Left renal pelvis (tissue), 4 donors: ENCODE results near the gene ADPRHL1. TPM values are rescaled to one million over a fixed set of nuclear protein-coding genes. Genes with fewer than 3 reads are reported as not detected.
"Not testable (repeated sequence)": the region's sequence is repeated elsewhere in the genome, so short reads cannot be mapped to it uniquely, and the experiment has no call there.

Experiments
- DNase-seq, 4 donors: peaks; one replicate each; pipeline ENCODE4 v3.0.0-alpha.2; 2013; ENCODE audit warnings: low read depth in 4 of 4, low spot score in 3 of 4
- polyA plus RNA-seq, 4 donors: library from polyadenylated mRNA; unstranded; fragments of 120-200 nt; gene quantifications; one replicate each; pipeline ENCODE4 v1.2.1, GENCODE V29; 2013; ENCODE audit not compliant: insufficient read length in 4 of 4

The ADPRHL1 gene
- polyA plus RNA-seq, 4 donors: 3.3 to 6.4 (median 4.7) TPM

GRCh38 chr13:113483081-113483480 lies 29.8 kb upstream of the ADPRHL1 start:
- no peak for DNase-seq

GRCh38 chr13:113479179-113479578 lies 25.9 kb upstream of the ADPRHL1 start:
- no peak for DNase-seq

- no peak for DNase-seq
Observed at GRCh38 chr13:113477724-113478123, 24.4 kb upstream of the ADPRHL1 start.

GRCh38 chr13:113476811-113477210 lies 23.5 kb upstream of the ADPRHL1 start:
- DNase-seq: no peak

- no peak for DNase-seq
Observed at GRCh38 chr13:113475911-113476310, 22.6 kb upstream of the ADPRHL1 start.

- no peak for DNase-seq
Observed at GRCh38 chr13:113475280-113475679, 22.0 kb upstream of the ADPRHL1 start.

GRCh38 chr13:113474179-113474578 lies 20.9 kb upstream of the ADPRHL1 start:
- DNase-seq: no peak

- DNase-seq: no peak
Observed at GRCh38 chr13:113472355-113473025, 19.2 kb upstream of the ADPRHL1 start.

- no peak for DNase-seq
Observed at GRCh38 chr13:113471844-113472243, 18.6 kb upstream of the ADPRHL1 start.

- not testable (repeated sequence) for DNase-seq
Observed at GRCh38 chr13:113470635-113471163, 17.4 kb upstream of the ADPRHL1 start.

GRCh38 chr13:113470073-113470472 lies 16.8 kb upstream of the ADPRHL1 start:
- no peak for DNase-seq

- no peak for DNase-seq
Observed at GRCh38 chr13:113469582-113469981, 16.3 kb upstream of the ADPRHL1 start.

- DNase-seq: no peak
Observed at GRCh38 chr13:113468472-113469201, 15.3 kb upstream of the ADPRHL1 start.

GRCh38 chr13:113468029-113468428 lies 14.7 kb upstream of the ADPRHL1 start:
- DNase-seq: no peak

GRCh38 chr13:113466383-113466782 lies 13.1 kb upstream of the ADPRHL1 start:
- no peak for DNase-seq

- no peak for DNase-seq
Observed at GRCh38 chr13:113465300-113465699, 12.0 kb upstream of the ADPRHL1 start.

- DNase-seq: no peak
Observed at GRCh38 chr13:113464476-113464875, 11.2 kb upstream of the ADPRHL1 start.

GRCh38 chr13:113461022-113461751 lies 7.9 kb upstream of the ADPRHL1 start:
- no peak for DNase-seq

GRCh38 chr13:113460599-113460998 lies 7.3 kb upstream of the ADPRHL1 start:
- DNase-seq: no peak

GRCh38 chr13:113460064-113460555 lies 6.8 kb upstream of the ADPRHL1 start:
- DNase-seq: no peak
